Upper lobe of right lung (tissue), 1 donor: ENCODE measurements around the gene ARRB1. TPM values are rescaled to one million over a fixed set of nuclear protein-coding genes. Genes with fewer than 3 reads are reported as not detected.
A peak's percentile ranks its signal among the peaks of the same experiment; 100 is the strongest.

Experiments
- ATAC-seq: fragments of 200-7000 bp; cut with Tn5 transposase; one replicate; pipeline ENCODE4 v1.9.1; 2020; ENCODE audit warnings: mild to moderate bottlenecking, moderate library complexity
- DNase-seq: peaks from one replicate; pipeline ENCODE4 v3.0.0-alpha.2; 2020
- H3K27ac ChIP-seq: fragments of 200-600 bp; one replicate; pipeline ENCODE4 v1.8.0; 2022
- H3K27me3 ChIP-seq: fragments of 200-600 bp; one replicate; pipeline ENCODE4 v1.8.0; 2022; ENCODE audit warnings: mild to moderate bottlenecking
- H3K36me3 ChIP-seq: fragments of 200-600 bp; one replicate; pipeline ENCODE4 v1.8.0; 2022
- H3K4me1 ChIP-seq: fragments of 200-600 bp; one replicate; pipeline ENCODE4 v1.8.0; 2022
- H3K4me3 ChIP-seq: fragments of 200-600 bp; one replicate; pipeline ENCODE4 v1.8.0; 2022; ENCODE audit warnings: mild to moderate bottlenecking
- H3K9me3 ChIP-seq: fragments of 200-600 bp; one replicate; pipeline ENCODE4 v1.8.0; 2022
- CTCF ChIP-seq: fragments of 200-600 bp; IDR thresholded peaks from one replicate; pipeline ENCODE4 v1.8.0; 2022; ENCODE audit warnings: antibody characterized with exemption
- intact Hi-C: fragments of 100-400 bp; cut with DNase I; formaldehyde crosslinking; loops from one replicate; pipeline ENCODE4 v1.11.0; 2022
- total RNA-seq: library from RNA; stranded (reverse); fragmentation: NEBNext Ultra II Directional; extraction: Animal tissue kit (Norgen Biotek cat#: 25700); gene quantifications from one replicate; pipeline ENCODE4 v1.2.1, GENCODE V29; 2021
- donor health status: DM: no; HTN: yes; CAD: no; lungs with severe emphysema.

The ARRB1 gene
- total RNA-seq, 1 donor from 2014 or later: 188 TPM

- no peak overlapping the region for H3K4me3 ChIP-seq
- no peaks in the 10 kb centered on the region for H3K27me3 ChIP-seq
- peaks cover 99% of the 10 kb centered on the region for H3K4me1 ChIP-seq
- H3K27ac ChIP-seq: peak overlapping the region; percentile 95
- DNase-seq: no peak
- ATAC-seq: no peak
- no peaks in the 10 kb centered on the region for H3K36me3 ChIP-seq
- intact Hi-C loops: no loop called here
- no peaks in the 10 kb centered on the region for H3K9me3 ChIP-seq
- TF ChIP-seq CTCF: no peak
Observed at GRCh38 chr11:75342231-75342918, 9.1 kb downstream of the ARRB1 start.

- Histone ChIP-seq H3K4me3 (no peak overlapping the region), H3K36me3 (no peaks in the 10 kb centered on the region), H3K27me3 (no peaks in the 10 kb centered on the region), H3K9me3 (no peaks in the 10 kb centered on the region), H3K27ac (peak overlapping the region; percentile 95), H3K4me1 (peaks cover 99% of the 10 kb centered on the region)
- intact Hi-C loops: no loop called here
- ATAC-seq: peak; percentile 3
- TF ChIP-seq CTCF: no peak
- no peak for DNase-seq
Observed at GRCh38 chr11:75341612-75342011, 9.8 kb downstream of the ARRB1 start.

- Histone ChIP-seq H3K4me3 (peak overlapping the region; percentile 19), H3K36me3 (no peaks in the 10 kb centered on the region), H3K4me1 (peaks cover 99% of the 10 kb centered on the region), H3K27ac (peak overlapping the region; percentile 95), H3K27me3 (no peaks in the 10 kb centered on the region), H3K9me3 (no peaks in the 10 kb centered on the region)
- DNase-seq (no peak), ATAC-seq (peak; percentile 1)
- TF ChIP-seq CTCF: no peak
- intact Hi-C loops: loop anchor here (5.0 kb wide), 1 partner anchor 42 kb away; no protein-coding TSS in a partner anchor
Observed at GRCh38 chr11:75339685-75340409, 11.6 kb downstream of the ARRB1 start.

- no peaks in the 10 kb centered on the region for H3K27me3 ChIP-seq
- intact Hi-C loops: loop anchor here (5.0 kb wide), 1 partner anchor 44 kb away; no protein-coding TSS in a partner anchor
- H3K4me3 ChIP-seq: no peak overlapping the region
- ATAC-seq: no peak
- H3K36me3 ChIP-seq: no peaks in the 10 kb centered on the region
- no peaks in the 10 kb centered on the region for H3K9me3 ChIP-seq
- peaks cover 99% of the 10 kb centered on the region for H3K4me1 ChIP-seq
- DNase-seq: no peak
- H3K27ac ChIP-seq: peak overlapping the region; percentile 95
- TF ChIP-seq CTCF: no peak
Observed at GRCh38 chr11:75338516-75339208, 12.8 kb downstream of the ARRB1 start.

GRCh38 chr11:75337195-75337654 lies 14.2 kb downstream of the ARRB1 start:
- no peak for TF ChIP-seq CTCF
- intact Hi-C loops: loop anchor here (5.0 kb wide), 1 partner anchor 45 kb away; no protein-coding TSS in a partner anchor
- Histone ChIP-seq H3K4me3 (no peak overlapping the region), H3K4me1 (peaks cover 96% of the 10 kb centered on the region), H3K27ac (peak overlapping the region; percentile 95), H3K36me3 (no peaks in the 10 kb centered on the region), H3K9me3 (no peaks in the 10 kb centered on the region), H3K27me3 (no peaks in the 10 kb centered on the region)
- ATAC-seq: peak; percentile 23
- DNase-seq: no peak
